HG02763 (cell line): ENCODE results near the gene TACR2.

ENCODE experiments used
- ATAC-seq: cut with Tn5 transposase; IDR thresholded peaks from one replicate; pipeline ENCODE4 v1.9.1; 2021; ENCODE audit warnings: mild to moderate bottlenecking, moderate library complexity; ENCODE audit not compliant: unreplicated experiment

TACR2 gene

DNA sequence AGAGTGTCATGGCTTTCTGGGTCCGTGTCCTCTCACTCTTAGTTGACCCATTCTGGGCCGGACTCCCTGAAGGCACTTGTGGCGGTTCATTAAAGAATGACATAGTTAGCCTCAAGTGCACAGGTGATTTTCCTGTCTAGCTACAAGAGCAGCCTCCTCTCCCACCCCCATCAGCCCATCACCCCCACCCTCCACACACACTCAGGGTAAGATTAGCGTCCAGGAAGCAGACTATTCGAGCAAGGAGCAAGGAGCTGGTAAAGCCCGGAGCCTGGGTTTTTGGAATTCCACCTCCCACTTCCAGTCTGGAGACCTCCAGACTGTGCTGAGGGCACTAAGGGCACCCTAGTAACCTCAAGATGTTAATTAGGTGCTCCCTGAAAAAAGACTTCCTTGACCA is 39.5 kb downstream of the TACR2 start:
- ATAC-seq, result no peak

DNA sequence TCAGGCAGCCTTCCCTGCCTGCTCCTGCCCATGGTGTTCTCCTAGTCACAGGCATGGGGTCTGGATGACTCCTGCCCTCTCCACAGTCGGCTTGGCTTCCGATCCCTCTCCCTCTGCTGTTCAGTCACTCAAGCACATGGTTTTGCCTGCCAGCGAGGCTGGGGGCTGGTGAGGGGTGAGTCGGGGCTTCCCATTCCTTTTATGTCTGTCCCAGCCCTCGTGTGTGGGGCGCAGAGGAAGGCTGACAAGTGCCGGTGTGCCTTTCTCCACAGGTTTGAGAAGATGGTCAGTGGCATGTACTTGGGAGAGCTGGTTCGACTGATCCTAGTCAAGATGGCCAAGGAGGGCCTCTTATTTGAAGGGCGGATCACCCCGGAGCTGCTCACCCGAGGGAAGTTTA is 40.1 kb downstream of the TACR2 start:
- ATAC-seq, result no peak

DNA sequence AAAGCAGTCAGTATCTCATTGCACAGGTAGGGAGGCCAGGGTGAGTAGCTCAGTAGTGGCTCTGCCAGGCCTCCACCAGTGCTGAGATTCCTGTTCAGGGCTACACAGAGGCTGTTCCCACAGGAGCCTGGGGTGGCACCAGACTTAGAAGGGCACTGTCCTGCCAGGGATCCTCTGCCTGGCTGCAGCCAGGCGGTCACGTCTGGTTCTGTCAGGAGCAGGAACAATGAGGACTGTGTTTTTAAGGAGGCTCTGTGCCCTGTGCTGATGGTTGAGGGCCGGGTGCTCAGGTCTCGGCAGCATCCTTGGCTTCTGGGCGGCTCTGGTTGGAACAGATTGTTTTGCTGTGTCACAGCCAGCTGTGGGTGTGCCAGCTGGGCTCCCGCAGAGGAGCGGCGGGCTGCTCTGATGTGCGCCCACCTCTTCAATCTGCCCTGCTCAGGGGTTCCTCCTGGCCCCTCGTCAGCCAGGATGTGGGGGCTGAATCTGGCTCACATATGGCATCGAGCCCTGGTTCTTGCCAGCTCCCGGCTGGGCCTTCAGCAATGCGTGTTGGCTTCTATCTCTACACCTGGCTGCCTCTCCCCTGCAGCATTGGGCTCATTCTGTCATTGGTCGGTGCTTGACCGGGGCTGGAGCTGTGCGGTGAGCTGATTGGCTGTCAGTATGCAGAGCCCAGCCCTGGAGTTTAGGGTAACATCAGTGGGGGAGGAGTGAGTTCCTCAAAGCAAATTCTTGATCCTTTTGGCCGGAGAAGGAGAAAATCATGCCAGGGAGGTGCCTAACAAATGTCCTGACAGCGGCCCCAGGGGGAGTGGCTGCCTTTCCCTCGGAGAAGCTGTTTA is 41.2 kb downstream of the TACR2 start:
- no peak for ATAC-seq

DNA sequence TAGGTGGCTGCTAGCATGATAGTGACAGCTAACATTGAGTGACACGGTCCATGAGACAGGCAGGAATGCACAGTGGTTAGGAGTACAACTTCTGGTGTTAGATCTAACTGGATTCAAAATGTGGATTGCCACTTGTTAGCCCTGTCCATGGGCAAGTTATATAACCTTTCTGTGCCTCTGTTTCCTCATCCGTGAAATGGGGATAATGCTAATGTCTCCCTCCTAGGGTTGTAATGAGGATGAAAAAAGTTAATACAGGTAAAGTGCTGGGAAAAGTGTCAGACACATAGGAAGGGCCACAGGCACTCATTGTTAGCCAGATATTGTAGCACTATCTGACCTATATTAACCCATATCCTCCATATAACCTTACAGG is 41.8 kb downstream of the TACR2 start:
- no peak for ATAC-seq

DNA sequence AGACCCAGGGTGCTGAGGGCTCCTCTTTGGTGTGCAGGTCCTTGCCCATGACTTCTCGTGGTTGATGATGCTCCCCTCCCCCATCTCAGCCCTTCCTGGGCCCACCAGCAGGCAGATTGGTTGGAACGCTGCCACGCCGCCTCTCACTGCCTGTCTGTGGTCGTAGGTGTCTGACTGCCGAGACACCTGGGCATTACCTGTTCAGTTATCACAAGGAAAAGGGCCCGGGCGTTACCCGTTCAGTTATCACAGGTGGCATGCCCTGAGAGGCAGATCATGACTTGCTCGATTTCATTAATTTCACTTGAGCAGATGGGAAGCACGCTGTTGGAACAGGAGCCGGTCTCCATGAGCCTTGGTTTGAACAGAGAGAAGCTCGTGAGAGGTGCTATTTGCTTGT is 42.5 kb downstream of the TACR2 start:
- ATAC-seq, result no peak

DNA sequence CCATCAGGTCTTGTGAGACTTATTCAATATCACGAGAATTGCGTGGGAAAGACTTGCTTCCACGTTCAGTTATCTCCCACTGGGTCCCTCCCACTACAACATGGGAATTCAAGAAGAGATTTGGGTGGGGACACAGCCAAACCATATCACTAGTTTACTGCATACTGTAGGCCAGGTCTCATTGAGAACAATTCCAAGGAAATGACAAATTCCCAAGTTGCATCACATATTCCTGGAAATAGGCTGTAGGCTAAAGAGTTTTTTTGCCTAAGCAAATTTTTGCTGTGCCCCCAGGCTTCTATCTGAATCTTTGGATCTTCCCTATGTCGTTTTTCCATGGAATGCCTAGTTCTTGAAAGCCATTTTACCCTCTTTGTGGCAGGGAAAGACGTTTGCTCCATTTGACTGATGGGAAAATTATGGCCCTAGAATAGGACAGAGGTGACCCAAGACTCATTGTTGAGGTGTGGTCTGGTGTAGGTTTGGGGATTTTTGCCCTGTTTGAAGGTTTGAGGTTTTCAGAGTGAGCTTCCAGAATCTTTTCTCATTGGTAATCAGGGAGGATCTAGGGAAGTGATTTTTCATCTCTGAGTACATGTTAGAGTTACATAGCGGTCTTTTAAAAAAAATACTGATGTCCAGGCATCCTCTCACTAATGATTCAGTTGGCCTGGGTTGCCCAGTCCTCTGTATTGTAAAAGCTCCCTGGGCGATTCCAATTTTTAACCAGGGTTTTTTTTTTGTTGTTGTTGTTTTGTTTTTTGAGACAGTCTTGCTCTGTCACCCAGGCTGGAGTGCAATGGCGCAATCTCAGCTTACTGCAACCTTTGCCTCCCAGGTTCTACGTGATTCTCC is 44.4 kb downstream of the TACR2 start:
- no peak for ATAC-seq

DNA sequence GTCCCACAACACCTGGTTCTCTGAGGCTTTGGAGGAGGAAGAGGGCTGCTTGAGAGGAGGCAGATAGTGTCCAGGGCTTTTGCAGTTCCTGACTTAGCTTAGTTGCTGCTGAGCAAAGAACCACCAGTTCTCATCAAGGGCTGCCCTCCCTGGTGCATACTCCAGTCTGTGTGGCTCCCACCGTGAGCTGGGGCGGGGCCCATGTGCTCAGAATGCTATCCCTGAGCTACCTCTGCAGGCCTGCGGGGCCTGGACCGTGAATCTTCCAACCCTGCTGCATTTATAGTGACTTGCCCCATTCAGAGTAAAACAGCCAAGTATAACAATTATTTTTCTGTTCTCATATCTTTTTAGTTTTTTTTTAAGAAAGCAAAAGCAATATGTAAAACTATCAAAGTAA is 49.2 kb downstream of the TACR2 start:
- ATAC-seq, result no peak

DNA sequence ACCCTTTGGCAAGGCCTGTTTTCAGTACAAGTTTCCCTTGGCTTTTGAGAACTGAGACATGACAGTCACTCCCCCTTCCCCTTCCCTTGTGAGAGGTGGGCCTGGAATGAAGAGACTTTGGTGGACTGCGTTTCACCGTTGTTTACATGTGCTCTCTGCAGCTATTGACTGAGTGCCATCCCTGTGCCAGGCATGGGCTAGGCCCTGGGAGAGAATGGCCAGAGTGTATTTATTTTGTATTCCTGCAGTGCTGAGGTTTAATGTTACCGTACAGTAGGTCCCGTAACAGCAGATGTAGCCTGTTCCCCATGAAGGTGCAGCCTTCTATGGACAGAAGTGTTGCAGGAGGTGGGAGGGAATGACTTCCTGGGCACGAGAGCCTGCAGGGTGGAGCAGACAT is 50.0 kb downstream of the TACR2 start:
- no peak for ATAC-seq

DNA sequence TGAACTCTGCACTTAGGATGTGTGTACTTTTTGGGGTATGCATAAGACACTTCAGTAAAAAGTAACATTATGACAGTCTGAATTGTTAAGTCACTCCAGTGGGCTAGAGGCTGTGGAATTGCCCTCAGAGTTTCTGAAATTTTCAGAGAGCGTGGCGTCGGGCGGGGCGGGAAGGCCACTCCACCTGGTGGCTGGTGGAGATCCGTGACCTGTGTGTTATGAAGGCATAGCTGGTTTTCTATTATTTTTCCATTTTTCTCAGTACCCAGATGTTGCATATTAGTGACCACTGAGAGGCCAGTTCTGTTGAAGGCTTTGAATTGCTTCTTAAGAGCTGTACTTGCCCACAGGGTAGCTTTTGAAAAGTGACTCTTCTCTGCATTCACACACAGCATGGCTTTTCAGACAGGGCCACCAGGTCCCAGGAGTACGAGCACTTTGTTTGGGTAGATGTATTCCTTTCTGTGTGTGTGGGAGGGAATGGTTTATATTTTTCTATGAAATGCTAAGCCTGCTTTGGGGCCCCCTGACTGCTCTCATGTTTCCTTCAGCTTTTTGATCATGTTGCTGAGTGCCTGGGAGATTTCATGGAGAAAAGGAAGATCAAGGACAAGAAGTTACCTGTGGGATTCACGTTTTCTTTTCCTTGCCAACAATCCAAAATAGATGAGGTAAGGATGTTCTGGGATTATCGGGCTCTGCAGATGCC is 52.3 kb downstream of the TACR2 start:
- ATAC-seq, result no peak

DNA sequence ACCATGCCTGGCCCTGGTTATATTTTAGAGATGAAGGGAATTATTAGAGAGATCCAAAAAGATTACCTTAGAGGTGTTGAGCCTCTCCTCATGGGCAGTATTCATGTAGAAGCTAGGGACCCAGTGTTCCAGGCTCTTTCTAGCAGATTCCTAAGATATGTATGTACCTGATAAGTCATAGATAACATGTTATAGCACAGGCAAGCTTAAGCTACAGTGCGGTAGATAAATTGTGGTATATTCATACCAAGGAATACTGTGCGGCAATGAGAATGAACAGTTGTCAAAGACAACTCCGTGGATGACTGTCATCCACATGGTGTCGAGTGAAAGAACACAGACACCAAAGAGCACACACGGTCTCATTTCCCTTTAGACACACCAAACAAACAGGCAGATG is 53.1 kb downstream of the TACR2 start:
- ATAC-seq, result no peak

DNA sequence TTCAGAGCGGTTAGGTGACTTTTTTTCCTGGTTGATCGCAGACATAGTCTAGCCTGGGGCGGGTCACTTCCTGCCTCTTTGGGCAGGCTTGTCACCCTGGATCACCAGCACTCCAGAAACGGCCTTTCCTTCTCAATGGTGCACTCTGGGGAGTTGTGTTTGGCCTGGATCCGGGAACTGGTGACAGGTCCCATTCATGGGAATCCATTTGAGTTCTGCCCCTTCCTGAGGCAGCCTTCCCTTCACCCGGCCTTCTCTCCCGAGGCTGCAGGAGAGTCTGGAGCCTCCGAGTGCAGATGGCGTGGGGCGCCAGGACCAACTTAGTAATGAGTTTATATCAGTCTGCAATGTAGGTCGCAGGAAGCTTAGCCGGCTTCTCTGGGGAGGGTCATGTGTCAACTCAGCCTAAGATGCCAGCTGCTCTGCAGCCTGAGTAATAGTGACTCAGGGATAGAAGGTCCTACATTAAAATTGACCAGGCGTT is 54.2 kb downstream of the TACR2 start:
- ATAC-seq, result no peak

DNA sequence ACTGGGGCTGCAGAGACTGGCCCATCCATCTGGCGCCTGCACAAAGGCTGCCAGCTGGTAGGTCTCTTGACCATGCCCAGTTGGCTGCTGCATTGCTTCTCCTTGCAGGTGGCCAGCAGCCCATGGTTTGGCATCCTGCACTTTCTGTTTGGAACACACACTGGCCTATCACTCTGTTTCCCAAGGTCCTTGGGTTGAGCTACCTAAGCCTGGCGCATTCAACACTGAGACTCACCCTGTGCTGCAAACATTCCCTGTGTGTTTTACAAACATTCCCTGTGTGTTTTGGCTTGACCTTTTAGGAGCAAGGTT is 55.5 kb downstream of the TACR2 start:
- no peak for ATAC-seq

DNA sequence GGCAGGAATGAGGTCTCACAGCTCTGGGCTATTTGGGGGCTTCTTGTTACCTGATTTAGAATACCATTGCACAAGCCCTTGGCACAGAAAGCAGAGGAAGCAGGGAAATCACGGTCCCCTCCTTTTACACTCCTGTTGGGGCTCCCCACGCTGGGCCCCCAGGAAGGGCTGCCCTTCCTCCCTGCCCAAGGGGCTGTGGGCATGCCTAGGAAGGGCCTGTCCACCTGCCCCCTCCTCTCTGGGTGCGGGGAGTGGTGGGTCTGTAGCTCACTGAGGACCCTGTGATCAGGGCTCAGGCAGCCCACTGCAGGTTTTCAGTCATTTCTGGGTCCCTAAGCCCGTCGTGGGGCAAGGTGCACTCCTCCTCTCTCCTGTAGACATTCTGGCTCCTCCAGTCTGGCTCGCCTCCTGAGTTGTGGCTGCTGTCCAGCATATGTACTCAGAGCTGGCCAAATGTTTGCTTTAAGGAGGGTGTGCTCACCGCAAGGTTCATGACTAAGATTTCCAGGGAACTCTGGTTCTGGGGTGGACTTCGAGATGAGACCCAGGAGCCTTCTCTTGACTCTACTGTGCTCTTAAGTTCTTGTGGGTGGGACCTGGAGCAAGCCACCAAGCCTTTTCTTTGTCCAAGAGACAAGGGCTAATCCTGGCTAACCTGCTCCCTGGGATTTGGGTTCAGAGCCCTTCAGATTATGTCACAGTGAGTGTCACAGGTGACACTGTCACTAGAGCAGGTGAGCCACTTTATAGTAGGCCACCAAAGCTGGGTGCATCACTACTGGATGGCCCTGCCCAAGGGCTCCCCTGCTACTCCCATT is 56.0 kb downstream of the TACR2 start:
- no peak for ATAC-seq

DNA sequence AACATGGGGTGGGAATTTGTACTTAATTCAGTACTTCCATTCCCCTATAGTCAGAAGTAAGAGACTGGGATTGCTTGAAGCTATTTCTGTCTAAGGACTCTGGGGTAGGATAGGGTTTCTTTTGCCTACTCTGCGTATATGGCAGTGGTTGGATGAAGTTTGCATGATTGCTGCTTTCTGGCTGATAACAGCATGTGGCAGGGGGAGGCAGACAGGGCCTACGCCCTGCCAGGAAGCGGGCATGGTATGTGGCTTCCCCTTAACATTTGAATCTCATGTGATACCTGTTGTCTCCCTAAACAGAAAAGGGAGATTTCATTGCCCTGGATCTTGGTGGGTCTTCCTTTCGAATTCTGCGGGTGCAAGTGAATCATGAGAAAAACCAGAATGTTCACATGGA is 57.1 kb downstream of the TACR2 start:
- ATAC-seq, result no peak

DNA sequence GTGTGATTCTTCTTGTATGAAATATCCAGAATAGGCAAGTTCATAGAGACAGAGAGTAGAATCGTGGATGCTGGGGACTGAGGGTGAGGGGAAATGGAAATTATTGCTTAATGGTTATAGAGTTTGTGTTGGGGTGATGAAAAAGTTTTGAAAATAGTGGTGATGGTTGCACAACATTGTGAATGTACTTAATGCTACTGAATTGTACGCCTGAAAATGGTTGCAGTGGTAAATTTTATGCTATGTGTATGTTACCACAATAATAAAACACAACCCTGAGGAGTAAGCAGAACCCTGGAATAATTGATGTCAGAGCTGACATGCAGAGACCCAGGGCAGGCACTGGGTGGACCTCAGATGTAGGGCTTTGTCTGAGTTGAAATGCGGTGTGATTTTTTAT is 57.6 kb downstream of the TACR2 start:
- no peak for ATAC-seq

DNA sequence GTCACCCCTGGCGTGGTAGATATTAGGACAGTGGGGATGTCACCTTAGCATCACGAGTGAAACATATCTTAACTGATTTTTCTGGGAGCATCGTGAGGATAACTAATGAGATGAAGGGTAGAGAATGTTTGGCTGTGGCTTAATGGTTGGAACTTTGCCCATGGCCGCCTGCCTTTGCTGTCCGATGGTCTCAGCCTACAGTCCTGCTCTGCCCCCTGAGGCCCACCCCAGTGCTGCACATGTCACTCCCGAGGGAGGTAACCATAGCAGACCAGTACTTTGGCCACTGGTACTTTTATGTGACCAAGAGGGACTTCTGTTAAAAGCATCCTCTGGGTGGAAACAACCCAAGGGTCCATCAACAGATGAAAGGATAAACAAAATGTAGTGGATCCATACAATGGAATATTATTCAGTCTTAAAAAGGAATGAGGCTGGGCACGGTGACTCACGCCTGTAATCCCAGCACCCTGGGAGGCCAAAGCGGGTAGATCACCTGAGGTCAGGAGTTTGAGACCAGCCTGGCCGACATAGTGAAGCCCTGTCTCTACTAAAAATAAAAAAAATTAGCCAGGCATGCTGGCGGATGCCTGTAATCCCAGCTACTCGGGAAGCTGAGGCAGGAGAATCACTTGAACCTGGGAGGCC is 58.4 kb downstream of the TACR2 start:
- no peak for ATAC-seq

DNA sequence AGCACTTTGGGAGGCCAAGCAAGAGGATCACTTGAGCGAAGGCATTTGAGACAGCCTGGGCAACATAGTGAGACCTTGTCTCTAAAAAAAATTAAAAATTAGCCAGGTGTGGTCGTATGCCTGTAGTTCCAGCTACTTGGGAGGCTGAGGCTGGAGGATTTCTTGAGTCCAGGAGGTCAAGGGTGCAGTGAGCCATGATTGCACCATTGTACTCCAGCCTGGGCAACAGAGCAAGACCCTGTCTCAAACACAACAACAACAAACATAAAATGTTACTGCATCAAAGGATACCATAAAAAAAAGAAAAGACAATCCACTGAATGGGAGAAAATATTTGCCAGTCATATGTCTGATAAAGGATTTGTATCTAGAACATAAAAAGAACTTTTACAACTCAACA is 60.5 kb downstream of the TACR2 start:
- no peak for ATAC-seq

DNA sequence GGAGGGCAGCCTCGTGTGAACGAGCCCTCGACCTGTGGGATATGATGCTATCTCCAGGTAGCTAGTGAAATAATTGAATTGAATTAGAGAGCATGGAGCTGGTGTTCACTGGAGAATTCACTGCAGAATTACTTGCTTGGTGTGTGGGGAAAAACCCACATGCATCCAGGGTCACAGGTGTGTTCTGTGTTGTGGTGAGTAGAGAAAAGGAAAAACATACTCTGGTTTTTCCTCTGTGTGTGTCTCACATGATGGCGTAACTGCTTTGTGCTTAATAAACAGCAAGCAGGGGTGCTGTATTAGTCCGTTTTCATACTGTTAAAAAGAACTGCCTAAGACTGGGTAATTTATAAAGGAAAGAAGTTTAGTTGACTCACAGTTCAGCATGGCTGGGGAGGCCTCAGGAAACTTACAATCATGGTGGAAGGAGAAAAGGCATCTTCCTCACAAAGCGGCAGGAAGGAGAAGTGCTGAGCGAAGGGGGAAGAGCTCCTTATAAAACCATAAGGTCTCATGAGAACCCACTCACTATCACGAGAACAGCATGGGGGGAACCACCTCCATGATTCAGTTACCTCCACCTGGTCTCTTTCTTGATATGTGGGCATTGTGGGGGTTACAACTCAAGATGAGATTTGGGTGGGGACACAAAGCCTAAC is 62.6 kb downstream of the TACR2 start:
- no peak for ATAC-seq
